ENCODE results near the gene SLC30A10. TPM values are rescaled to one million over a fixed set of nuclear protein-coding genes. Genes with fewer than 3 reads are reported as not detected.

SLC30A10 gene
- total RNA-seq, 4 donors from 2014 or later = not detected

- TF ChIP-seq CTCF (IDR thresholded peaks at IDR 0.05; ENCODE audit: low read depth) = no peak
Measured at GRCh38 chr1:219882096-219882495, 46.3 kb downstream of the SLC30A10 start.

GRCh38 chr1:219880765-219881457, 47.4 kb downstream of the SLC30A10 start:
- TF ChIP-seq CTCF (IDR thresholded peaks at IDR 0.05; ENCODE audit: low read depth) = no peak

GRCh38 chr1:219876798-219877209, 51.6 kb downstream of the SLC30A10 start:
- no peak for TF ChIP-seq CTCF (IDR thresholded peaks at IDR 0.05; ENCODE audit: low read depth)

- no peak for TF ChIP-seq CTCF (IDR thresholded peaks at IDR 0.05; ENCODE audit: low read depth)
Measured at GRCh38 chr1:219875860-219876259, 52.5 kb downstream of the SLC30A10 start.

- no peak for TF ChIP-seq CTCF (IDR thresholded peaks at IDR 0.05; ENCODE audit: low read depth)
Measured at GRCh38 chr1:219871427-219872057, 56.8 kb downstream of the SLC30A10 start.

Small RNA genes lying within 50 kb of the gene (small RNA-seq; reads per million reads assigned to genes)
- gene RF00012 = not detected

Other genes starting within 250 kb of the SLC30A10 start
- gene EPRS1, start 117.9 kb upstream of the SLC30A10 start, total RNA-seq = 10 to 100 TPM; 41.6 to 84.1 (median 53.3) TPM
- 10 to 100 TPM; 12.4 to 19.0 (median 15.6) TPM for gene BPNT1, start 161.2 kb upstream of the SLC30A10 start, total RNA-seq
- 100 to 1,000 TPM in 1 of 4 donors, 10 to 100 TPM in 3; 86.1 to 100 (median 90.8) TPM for gene IARS2, start 165.6 kb upstream of the SLC30A10 start, total RNA-seq